H1 (cell line): ENCODE measurements around the gene PLIN4. TPM values are rescaled to one million over a fixed set of nuclear protein-coding genes. Genes with fewer than 3 reads are reported as not detected.

ENCODE experiments used
- BACH1 ChIP-seq: IDR thresholded peaks from 2 replicates; pipeline ENCODE4 v1.6.1; 2012; ENCODE audit warnings: low read length, improper control_type of control experiment
- CHD2 ChIP-seq: IDR thresholded peaks from 2 replicates; pipeline ENCODE4 v1.6.1; 2012; ENCODE audit warnings: low read length, improper control_type of control experiment
- FOSL1 ChIP-seq: IDR thresholded peaks from 2 replicates; pipeline ENCODE4 v1.6.1; 2011; ENCODE audit warnings: mild to moderate bottlenecking, low read depth, low read length, moderate library complexity; ENCODE audit not compliant: insufficient read depth
- RAD21 ChIP-seq, 2 experiments: IDR thresholded peaks in 1 of 2; conservative IDR thresholded peaks in 1 of 2; 2 replicates each; pipeline ENCODE4 v1.6.1; 2011; ENCODE audit warnings: low read depth in 2 of 2, low read length in 2 of 2, improper control_type of control experiment in 1 of 2, inconsistent platforms in 1 of 2, mild to moderate bottlenecking in 1 of 2, moderate library complexity in 1 of 2
- polyA plus RNA-seq, 7 experiments: library from polyadenylated mRNA; depleted of rRNA in 3 of 7; stranded (reverse) in 5 of 7; unstranded in 2 of 7; fragments of >200 nt in 5 of 7; fragments of 200-250 nt in 2 of 7; gene quantifications; 1 replicate in 5 of 7; 2 replicates in 1 of 7; 4 replicates in 1 of 7; pipeline versions ENCODE4 v1.2.1 to v1.2.3, GENCODE V29; 2011 to 2013; ENCODE audit warnings: missing spikeins in 2 of 7, mixed read lengths in 2 of 7
- total RNA-seq: library from RNA; stranded (reverse); fragmentation: NEBNext Ultra II Directional; extraction: Animal tissue kit (Norgen Biotek cat#: 25700); gene quantifications from 2 replicates; pipeline ENCODE4 v1.2.1, GENCODE V29; 2021
- TF ChIP-seq, protein P1 (sequence below): IDR thresholded peaks from 2 replicates; pipeline ENCODE4 v1.6.1; 2012; ENCODE audit warnings: inconsistent platforms

PLIN4 gene
- total and polyA plus RNA-seq, 2 of the 8 experiments (the other 6 are each of a cell fraction or from before 2014, with no cell fraction given) = 0.35 to 0.45 TPM

DNA sequence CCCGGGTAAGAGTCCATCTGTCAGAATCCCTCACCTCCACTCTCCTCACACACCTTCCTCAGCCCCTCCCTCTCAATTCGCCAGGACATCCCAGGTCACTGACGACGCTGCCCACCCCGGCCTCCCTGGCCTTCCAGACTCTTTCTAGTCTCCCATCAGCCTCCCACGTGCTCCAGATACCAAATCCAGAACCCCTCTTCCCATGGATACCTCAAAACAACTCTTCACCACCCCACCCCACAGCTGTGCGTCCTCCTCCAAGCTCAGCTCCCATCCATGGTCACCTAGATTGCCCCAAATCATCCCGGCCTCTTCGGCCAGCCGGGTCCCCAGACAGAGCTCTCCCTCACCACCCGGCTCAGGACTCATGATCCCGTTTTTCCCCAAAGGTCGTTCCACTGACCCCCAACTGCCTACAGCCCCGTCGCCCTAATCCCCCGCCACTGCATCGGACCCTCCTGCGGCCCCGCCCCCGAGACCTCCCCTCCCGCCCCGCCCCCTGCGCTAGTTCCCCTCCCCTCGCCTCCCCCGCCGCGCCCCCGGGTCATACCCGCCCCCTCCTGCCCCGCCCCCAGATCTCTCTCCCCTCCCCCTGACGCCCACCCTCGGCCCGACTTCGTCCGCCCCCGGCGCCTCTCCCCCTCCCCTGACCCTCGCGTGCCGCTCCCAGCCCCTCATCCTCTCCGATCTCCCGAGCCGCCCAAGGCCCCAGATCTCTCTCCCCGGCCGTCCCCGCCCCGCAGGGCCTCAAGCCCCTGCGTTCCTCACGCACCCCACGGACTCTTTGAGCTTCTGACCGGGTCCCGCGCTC is 61.2 kb downstream of the PLIN4 start (continued):
- TF ChIP-seq, protein P1, sequence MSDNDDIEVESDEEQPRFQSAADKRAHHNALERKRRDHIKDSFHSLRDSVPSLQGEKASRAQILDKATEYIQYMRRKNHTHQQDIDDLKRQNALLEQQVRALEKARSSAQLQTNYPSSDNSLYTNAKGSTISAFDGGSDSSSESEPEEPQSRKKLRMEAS = no peak
- no peak for TF ChIP-seq RAD21 (IDR thresholded peaks at IDR 0.05 in 1 of 2, conservative IDR thresholded peaks at IDR 0.05 in 1 of 2; ENCODE audit: low read depth in 2 of 2, low read length in 2 of 2)
- no peak for TF ChIP-seq FOSL1
- no peak for TF ChIP-seq CHD2
- TF ChIP-seq BACH1 = no peak
- TF ChIP-seq, all 59 proteins: peak for 3
